Neural cell (in vitro differentiated cells): ENCODE data around the gene FLT1.

Experiments used
- CTCF ChIP-seq: fragments of 450-650 bp; IDR thresholded peaks from 2 replicates; pipeline ENCODE4 v1.5.1; 2014; ENCODE audit warnings: antibody characterized with exemption, mild to moderate bottlenecking, moderate library complexity; ENCODE audit not compliant: poor library complexity, severe bottlenecking
- EP300 ChIP-seq: fragments of 450-650 bp; conservative IDR thresholded peaks from 2 replicates; pipeline ENCODE4 v1.6.1; 2014; ENCODE audit warnings: antibody characterized with exemption, mild to moderate bottlenecking, moderate library complexity; ENCODE audit not compliant: poor library complexity, severe bottlenecking
- EZH2 ChIP-seq: fragments of 200-600, 300-800 bp; shearing (Covaris generic), sonication (generic); IDR thresholded peaks from 2 replicates; pipeline ENCODE4 v1.6.1; 2014; ENCODE audit warnings: antibody characterized with exemption, low read length, borderline replicate concordance, mild to moderate bottlenecking; ENCODE audit not compliant: insufficient read depth, poor library complexity, severe bottlenecking
- REST ChIP-seq: IDR thresholded peaks from 2 replicates; pipeline ENCODE4 v1.6.1; 2012; ENCODE audit warnings: borderline replicate concordance
- TAF1 ChIP-seq: IDR thresholded peaks from 2 replicates; pipeline ENCODE4 v1.6.1; 2012; ENCODE audit warnings: low read depth

- no peak for TF ChIP-seq EZH2
- no peak for TF ChIP-seq CTCF
- TF ChIP-seq TAF1: no peak
- no peak for TF ChIP-seq EP300
- no peak for TF ChIP-seq REST
Observed at GRCh38 chr13:28380319-28380718, 114.6 kb downstream of the FLT1 start.
